GM23248 (cell line): Measurements from ENCODE around the gene RASSF3. TPM values are rescaled to one million over a fixed set of nuclear protein-coding genes. Genes with fewer than 3 reads are reported as not detected.
"Not testable (repeated sequence)": the region's sequence is repeated elsewhere in the genome, so short reads cannot be mapped to it uniquely, and the experiment has no call there.

Experiments used
- DNase-seq: peaks from one replicate; pipeline ENCODE4 v3.0.0-alpha.2; 2015
- H2AFZ ChIP-seq: fragments of 200-600 bp; sonication (generic); 2 replicates; pipeline ENCODE4 v1.6.1; 2016; ENCODE audit warnings: antibody characterized with exemption
- H3F3A ChIP-seq: fragments of 200-600 bp; sonication (generic); 2 replicates; pipeline ENCODE4 v1.6.1; 2016; ENCODE audit warnings: mild to moderate bottlenecking, antibody characterized with exemption, mixed run types; ENCODE audit not compliant: insufficient read depth
- H3K27ac ChIP-seq: fragments of 200-600 bp; sonication (generic); 2 replicates; pipeline ENCODE4 v1.5.1; 2016; ENCODE audit warnings: mild to moderate bottlenecking
- H3K27me3 ChIP-seq: fragments of 200-600 bp; sonication (generic); replicated peaks from 2 replicates; pipeline ENCODE4 v1.6.1; 2016; ENCODE audit warnings: mild to moderate bottlenecking; ENCODE audit not compliant: insufficient read depth
- H3K36me3 ChIP-seq: fragments of 200-600 bp; sonication (generic); 2 replicates; pipeline ENCODE4 v1.6.1; 2016; ENCODE audit warnings: low read depth, mild to moderate bottlenecking
- H3K4me1 ChIP-seq: fragments of 200-600 bp; sonication (generic); 2 replicates; pipeline ENCODE4 v1.6.1; 2016; ENCODE audit warnings: mild to moderate bottlenecking; ENCODE audit not compliant: insufficient read depth
- H3K4me2 ChIP-seq: fragments of 200-600 bp; sonication (generic); one replicate; pipeline ENCODE4 v1.6.1; 2016; ENCODE audit warnings: mild to moderate bottlenecking; ENCODE audit not compliant: unreplicated experiment
- H3K4me3 ChIP-seq: fragments of 200-600 bp; sonication (generic); 2 replicates; pipeline ENCODE4 v1.5.1; 2016; ENCODE audit warnings: mild to moderate bottlenecking
- H3K79me2 ChIP-seq: fragments of 200-600 bp; sonication (generic); 2 replicates; pipeline ENCODE4 v1.6.1; 2016; ENCODE audit warnings: mild to moderate bottlenecking; ENCODE audit not compliant: insufficient read depth
- H3K9ac ChIP-seq: fragments of 200-600 bp; sonication (generic); 2 replicates; pipeline ENCODE4 v1.6.1; 2016; ENCODE audit warnings: mild to moderate bottlenecking
- H3K9me2 ChIP-seq: fragments of 200-600 bp; sonication (generic); 2 replicates; pipeline ENCODE4 v1.6.1; 2016; ENCODE audit warnings: mixed run types, mild to moderate bottlenecking, moderate library complexity; ENCODE audit not compliant: insufficient read depth
- H3K9me3 ChIP-seq: fragments of 200-600 bp; sonication (generic); one replicate; pipeline ENCODE4 v1.6.1; 2017; ENCODE audit warnings: low read depth
- H4K20me1 ChIP-seq: fragments of 200-600 bp; sonication (generic); 2 replicates; pipeline ENCODE4 v1.6.0; 2016; ENCODE audit not compliant: insufficient read depth
- EZH2 ChIP-seq: fragments of 200-600 bp; sonication (generic); IDR thresholded peaks from 2 replicates; pipeline ENCODE4 v1.6.1; 2018; ENCODE audit warnings: antibody characterized with exemption, mild to moderate bottlenecking; ENCODE audit not compliant: insufficient read depth, poor library complexity, severe bottlenecking
- EZH2phosphoT487 ChIP-seq: fragments of 200-600 bp; sonication (generic); IDR thresholded peaks from 2 replicates; pipeline ENCODE4 v1.6.1; 2018; ENCODE audit warnings: antibody characterized with exemption, moderate library complexity, mild to moderate bottlenecking, low read depth; ENCODE audit not compliant: insufficient read depth
- WGBS, 2 experiments: methylation state at CpG; one replicate each; pipeline ENCODE4 v1.1.6; 2015 to 2017; ENCODE audit warnings: low lambda C conversion rate in 2 of 2, low coverage in 1 of 2; ENCODE audit errors: missing lambda C conversion rate in 2 of 2; 5-methylcytosine and 5-hydroxymethylcytosine counted together
- in situ Hi-C: fragments of 300-500 bp; cut with MboI; formaldehyde crosslinking; loops from 2 replicates; pipeline ENCODE4 v1.15.0; 2020
- polyA plus RNA-seq: library from polyadenylated mRNA; unstranded; fragments of >200 nt; fragmentation: Nextera tagmentation; extraction: Ambion mirVana; gene quantifications from 2 replicates; pipeline ENCODE4 v1.2.1, GENCODE V29; 2016
- total RNA-seq: library from RNA; depleted of rRNA; stranded (reverse); fragments of >200 nt; shearing (Covaris generic); gene quantifications from 2 replicates; pipeline ENCODE4 v1.2.3, GENCODE V29; 2014

RASSF3 gene
- total and polyA plus RNA-seq, 2 experiments from 2014 or later: 1.9 to 4.9 TPM

DNA sequence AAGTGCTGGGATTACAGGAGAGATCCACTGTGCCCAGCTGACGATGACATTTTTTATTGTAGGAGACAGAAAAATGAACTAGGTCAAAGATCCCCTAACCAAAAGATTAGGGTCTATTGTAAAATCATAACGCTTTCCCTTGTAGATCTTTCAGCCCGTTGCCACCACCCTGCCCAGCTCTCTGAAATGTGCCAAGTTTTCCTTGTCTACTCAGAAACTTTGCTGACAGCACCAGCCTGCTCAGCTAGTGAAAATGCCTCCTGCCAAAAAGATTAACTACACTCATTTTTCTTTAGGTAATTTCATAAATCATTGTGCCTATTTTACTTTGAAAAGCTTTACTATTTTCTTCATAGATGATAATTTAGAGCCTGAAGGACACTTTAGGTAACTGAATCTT lies 28.2 kb upstream of the RASSF3 start:
- no peak overlapping the region for H3K4me3 ChIP-seq
- TF ChIP-seq EZH2 (no peak), EZH2phosphoT487 (no peak)
- H3K79me2 ChIP-seq: no peaks in the 10 kb centered on the region
- H3K4me1 ChIP-seq: 0 out of 2 replicates have a peak, but pooled peaks cover 11% of the 10 kb centered on the region
- in situ Hi-C loops: no loop called here
- peaks cover 10% of the 10 kb centered on the region; the same call in 1 of the 2 replicates for H3K27me3 ChIP-seq
- peaks cover 11% of the 10 kb centered on the region for H3F3A ChIP-seq
- no peak overlapping the region for H2AFZ ChIP-seq
- 47 to 67% methylated on average over 3 of the region's 3 CpGs for WGBS, 2 experiments
- H3K36me3 ChIP-seq: no peaks in the 10 kb centered on the region
- no peak overlapping the region for H3K9ac ChIP-seq
- H3K27ac ChIP-seq: no peak overlapping the region
- no peaks in the 10 kb centered on the region for H3K9me2 ChIP-seq
- no peaks in the 10 kb centered on the region for H4K20me1 ChIP-seq
- H3K9me3 ChIP-seq: no peaks in the 10 kb centered on the region
- H3K4me2 ChIP-seq: no peak overlapping the region
- DNase-seq: no peak

DNA sequence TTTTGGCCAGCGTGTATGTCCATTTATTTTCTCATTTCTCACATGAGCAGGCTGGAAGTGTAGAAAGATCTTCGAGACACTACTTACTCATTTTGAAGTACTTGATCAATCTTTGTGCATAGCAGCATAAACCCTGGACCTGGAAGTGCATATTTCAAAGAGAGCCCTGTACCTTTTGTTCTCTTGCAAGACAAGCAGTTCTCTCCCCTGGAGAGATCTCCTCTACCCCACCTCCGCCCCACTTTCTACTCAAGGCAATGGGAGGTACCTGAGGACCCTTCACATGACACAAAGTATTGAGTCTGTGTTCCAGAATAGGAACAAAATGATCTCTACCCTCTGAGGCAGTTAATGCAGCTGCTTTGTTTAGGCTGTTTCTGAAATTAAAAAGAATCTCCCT lies 27.4 kb upstream of the RASSF3 start:
- no peak overlapping the region for H3K9ac ChIP-seq
- H4K20me1 ChIP-seq: no peaks in the 10 kb centered on the region
- TF ChIP-seq EZH2phosphoT487: no peak
- no peak for TF ChIP-seq EZH2
- 0 out of 2 replicates have a peak, but pooled peaks cover 11% of the 10 kb centered on the region for H3K4me1 ChIP-seq
- H3K4me3 ChIP-seq: no peak overlapping the region
- H3K9me2 ChIP-seq: no peaks in the 10 kb centered on the region
- in situ Hi-C loops: no loop called here
- no peak for DNase-seq
- WGBS, 2 experiments: 52 to 64% methylated on average over 3 of the region's 3 CpGs
- H3K79me2 ChIP-seq: no peaks in the 10 kb centered on the region
- peak overlapping the region; percentile 83; the same call in 1 of the 2 replicates for H2AFZ ChIP-seq
- no peaks in the 10 kb centered on the region for H3K36me3 ChIP-seq
- H3K9me3 ChIP-seq: no peaks in the 10 kb centered on the region
- peaks cover 10% of the 10 kb centered on the region; the same call in 1 of the 2 replicates for H3K27me3 ChIP-seq
- H3F3A ChIP-seq: peaks cover 11% of the 10 kb centered on the region
- H3K27ac ChIP-seq: no peak overlapping the region
- H3K4me2 ChIP-seq: peak overlapping the region; percentile 40

DNA sequence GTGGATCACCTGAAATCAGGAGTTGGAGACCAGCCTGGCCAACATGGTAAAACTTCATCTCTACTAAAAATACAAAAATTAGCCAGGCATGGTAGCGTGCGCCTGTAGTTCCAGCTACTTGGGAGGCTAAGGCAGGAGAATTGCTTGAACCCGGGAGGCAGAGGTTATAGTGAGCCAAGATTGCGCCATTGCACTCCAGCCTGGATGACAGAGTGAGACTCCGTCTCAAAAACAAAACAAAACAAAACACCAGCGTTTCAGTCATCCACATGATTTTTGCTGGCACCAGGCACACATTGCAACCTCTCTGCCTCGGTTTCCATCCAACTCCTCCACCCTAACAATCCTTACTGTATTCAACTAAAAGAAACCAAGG lies 26.9 kb upstream of the RASSF3 start:
- Histone ChIP-seq H2AFZ (peak overlapping the region; percentile 83), H3K4me3 (peak overlapping the region; percentile 16), H3K27me3 (peaks cover 10% of the 10 kb centered on the region; the same call in 1 of the 2 replicates), H3K4me1 (0 out of 2 replicates have a peak, but pooled peaks cover 11% of the 10 kb centered on the region), H3K4me2 (peak overlapping the region; percentile 40), H3F3A (peaks cover 11% of the 10 kb centered on the region)
- H3K27ac ChIP-seq, H3K36me3 ChIP-seq, in situ Hi-C loops, H3K79me2 ChIP-seq, H3K9ac ChIP-seq, H3K9me3 ChIP-seq, H4K20me1 ChIP-seq, H3K9me2 ChIP-seq: not testable (repeated sequence)
- peak; percentile 8 for DNase-seq
- WGBS, 2 experiments: 21 to 25% methylated on average over 7 of the region's 7 CpGs

DNA sequence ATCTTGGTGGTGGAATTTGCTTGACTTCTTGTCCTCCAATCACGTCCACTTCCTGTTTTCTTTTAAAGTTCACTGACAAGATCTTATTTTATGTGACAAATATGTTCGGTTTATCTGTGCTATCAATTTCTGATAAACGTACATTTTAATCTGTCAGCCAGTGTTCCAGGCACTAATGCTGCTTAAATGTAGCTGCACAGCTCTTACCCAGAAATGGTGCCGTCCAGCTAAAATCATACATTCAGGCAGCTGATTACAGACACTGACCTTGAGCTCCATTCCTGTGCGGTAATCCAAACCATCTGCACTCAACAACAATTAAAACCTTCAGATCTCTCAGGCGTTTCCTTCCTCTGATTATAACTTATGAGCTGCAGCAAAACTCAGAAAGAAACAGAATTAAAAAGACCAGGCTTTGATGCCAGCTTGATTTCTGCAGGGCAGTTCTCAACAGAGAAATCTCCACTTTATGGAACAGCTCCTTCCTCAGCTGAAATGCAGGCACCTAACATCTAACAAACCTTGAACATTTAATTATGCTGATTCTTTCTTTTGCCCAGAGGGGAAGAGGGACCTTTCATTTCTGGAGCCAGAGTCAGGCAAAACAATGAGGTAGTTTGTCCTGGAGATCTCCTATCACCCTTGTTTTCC lies 26.4 kb upstream of the RASSF3 start:
- Histone ChIP-seq H3K4me2 (peak overlapping the region; percentile 40), H3K27ac (no peak overlapping the region), H2AFZ (peak overlapping the region; percentile 83), H3F3A (peaks cover 11% of the 10 kb centered on the region), H3K4me3 (peak overlapping the region; percentile 16), H4K20me1 (no peaks in the 10 kb centered on the region), H3K9me2 (no peaks in the 10 kb centered on the region), H3K36me3 (no peaks in the 10 kb centered on the region), H3K27me3 (peaks cover 10% of the 10 kb centered on the region; the same call in 1 of the 2 replicates), H3K9ac (no peak overlapping the region), H3K79me2 (no peaks in the 10 kb centered on the region), H3K4me1 (0 out of 2 replicates have a peak, but pooled peaks cover 11% of the 10 kb centered on the region), H3K9me3 (no peaks in the 10 kb centered on the region)
- in situ Hi-C loops: no loop called here
- peak; percentile 37 for DNase-seq
- TF ChIP-seq EZH2phosphoT487 (no peak), EZH2 (no peak)
- 9 to 15% methylated on average over 6 of the region's 6 CpGs for WGBS, 2 experiments

DNA sequence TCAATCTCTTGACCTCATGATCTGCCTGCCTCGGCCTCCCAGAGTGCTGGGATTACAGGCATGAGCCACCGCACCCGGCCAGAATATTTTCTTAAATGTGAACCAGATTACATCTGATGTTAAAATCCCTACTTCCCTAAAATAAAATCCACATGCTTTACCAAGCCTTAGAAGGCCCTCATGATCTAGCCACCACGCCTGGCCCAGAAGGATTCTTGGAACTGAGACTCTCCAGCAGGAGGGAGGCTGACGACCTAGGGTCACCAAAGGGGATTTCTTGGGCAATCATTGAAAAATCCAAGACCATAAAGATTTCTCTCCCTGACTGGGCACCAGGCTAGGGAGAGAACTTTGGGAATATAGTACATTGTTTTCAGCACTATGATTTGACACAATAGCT lies 25.2 kb upstream of the RASSF3 start:
- H3K4me2 ChIP-seq: no peak overlapping the region
- H3K79me2 ChIP-seq: no peaks in the 10 kb centered on the region
- H3F3A ChIP-seq: peaks cover 11% of the 10 kb centered on the region
- in situ Hi-C loops: no loop called here
- H2AFZ ChIP-seq: no peak overlapping the region
- 54 to 58% methylated on average over 5 of the region's 5 CpGs for WGBS, 2 experiments
- 0 out of 2 replicates have a peak, but pooled peaks cover 11% of the 10 kb centered on the region for H3K4me1 ChIP-seq
- H3K36me3 ChIP-seq: no peaks in the 10 kb centered on the region
- no peak overlapping the region for H3K9ac ChIP-seq
- peaks cover 10% of the 10 kb centered on the region; the same call in 1 of the 2 replicates for H3K27me3 ChIP-seq
- H3K27ac ChIP-seq: no peak overlapping the region
- no peaks in the 10 kb centered on the region for H4K20me1 ChIP-seq
- H3K4me3 ChIP-seq: no peak overlapping the region
- no peaks in the 10 kb centered on the region for H3K9me2 ChIP-seq
- TF ChIP-seq EZH2phosphoT487 (no peak), EZH2 (no peak)
- no peak for DNase-seq
- H3K9me3 ChIP-seq: no peaks in the 10 kb centered on the region
